H1 (cell line): ENCODE data around the gene CCDC148. TPM values are rescaled to one million over a fixed set of nuclear protein-coding genes. Genes with fewer than 3 reads are reported as not detected.
A peak's percentile ranks its signal among the peaks of the same experiment; 100 is the strongest.

ENCODE experiments used
- CTCF ChIA-PET: fragments of 300-600 bp; sonication (Branson Sonifier 250); formaldehyde crosslinking; loops from one replicate; lab custom pipeline; 2021; ENCODE audit not compliant: partially characterized antibody; lab: Charles Lee
- POLR2A ChIA-PET: fragments of 300-600 bp; sonication (Branson Sonifier 250); formaldehyde crosslinking; loops from one replicate; lab custom pipeline; 2021; ENCODE audit warnings: inconsistent platforms; ENCODE audit not compliant: partially characterized antibody; lab: Charles Lee
- DNase-seq, 2 experiments: peaks; one replicate each; pipeline versions ENCODE4 v3.0.0 to v3.0.0-alpha.2; 2010 to 2022; ENCODE audit warnings: low spot score in 2 of 2, low read depth in 1 of 2, mixed read lengths in 1 of 2
- FAIRE-seq: peaks from 2 replicates; lab custom pipeline; 2011; peaks lifted over from hg19 to GRCh38; lab: Jason Lieb, UNC
- H2AFZ ChIP-seq: 2 replicates; pipeline ENCODE4 v1.8.1; 2012; ENCODE audit warnings: low read length, inconsistent platforms
- H2AK5ac ChIP-seq: 2 replicates; pipeline ENCODE4 v1.6.1; 2013; ENCODE audit warnings: low read depth, low read length
- H2BK120ac ChIP-seq: replicated peaks from 2 replicates; pipeline ENCODE3; 2013; ENCODE audit warnings: low read depth, low read length, inconsistent platforms
- H2BK12ac ChIP-seq: 2 replicates; pipeline ENCODE4 v1.6.1; 2013; ENCODE audit warnings: low read depth, low read length
- H2BK15ac ChIP-seq: 2 replicates; pipeline ENCODE4 v1.6.1; 2013; ENCODE audit warnings: low read length
- H2BK20ac ChIP-seq: 2 replicates; pipeline ENCODE4 v1.6.1; 2013; ENCODE audit warnings: low read length
- H2BK5ac ChIP-seq: 2 replicates; pipeline ENCODE4 v1.6.1; 2013; ENCODE audit warnings: low read depth, low read length
- H3K14ac ChIP-seq: 2 replicates; pipeline ENCODE4 v1.6.1; 2013; ENCODE audit warnings: inconsistent platforms; ENCODE audit not compliant: insufficient read length
- H3K18ac ChIP-seq: 2 replicates; pipeline ENCODE4 v1.6.1; 2013; ENCODE audit warnings: low read length; ENCODE audit errors: extremely low read depth
- H3K23ac ChIP-seq: 2 replicates; pipeline ENCODE4 v1.6.1; 2013; ENCODE audit warnings: inconsistent platforms; ENCODE audit not compliant: insufficient read length
- H3K23me2 ChIP-seq: 2 replicates; pipeline ENCODE4 v1.6.1; 2013; ENCODE audit warnings: low read depth, low read length
- H3K27ac ChIP-seq: 2 replicates; pipeline ENCODE4 v1.6.1; 2011; ENCODE audit warnings: low read depth, low read length, inconsistent platforms
- H3K27me3 ChIP-seq, 4 experiments: replicated peaks in 1 of 4; 1 replicate in 1 of 4; 2 replicates in 3 of 4; pipeline versions ENCODE4 v1.6.1 to v1.8.1; 2011 to 2013; ENCODE audit warnings: low read length in 3 of 4, mild to moderate bottlenecking in 3 of 4, inconsistent platforms in 2 of 4, mixed read lengths in 2 of 4, moderate library complexity in 1 of 4; ENCODE audit not compliant: control insufficient read depth in 3 of 4, insufficient read depth in 3 of 4; ENCODE audit errors: extremely low read depth in 1 of 4
- H3K36me3 ChIP-seq, 4 experiments: 2 replicates each; pipeline versions ENCODE4 v1.6.1 to v1.8.1; 2011 to 2013; ENCODE audit warnings: mild to moderate bottlenecking in 4 of 4, low read length in 3 of 4, moderate library complexity in 2 of 4, control low read depth in 1 of 4, inconsistent platforms in 1 of 4; ENCODE audit not compliant: insufficient read depth in 4 of 4, control insufficient read depth in 2 of 4
- H3K4ac ChIP-seq: replicated peaks from 2 replicates; pipeline ENCODE3; 2013; ENCODE audit warnings: low read length, low read depth, mixed read lengths, inconsistent platforms; ENCODE audit not compliant: insufficient read length
- H3K4me1 ChIP-seq, 4 experiments: replicated peaks in 1 of 4; 1 replicate in 1 of 4; 2 replicates in 3 of 4; pipeline versions ENCODE4 v1.6.1 to v1.8.1; 2011 to 2013; ENCODE audit warnings: low read length in 3 of 4, inconsistent platforms in 2 of 4, mixed read lengths in 1 of 4; ENCODE audit not compliant: insufficient read depth in 4 of 4, control insufficient read depth in 3 of 4
- H3K4me2 ChIP-seq, 2 experiments: 2 replicates each; pipeline versions ENCODE4 v1.6.1 to v1.8.1; 2011 to 2013; ENCODE audit warnings: low read depth in 2 of 2, low read length in 2 of 2, control low read depth in 1 of 2, inconsistent platforms in 1 of 2, mild to moderate bottlenecking in 1 of 2; ENCODE audit not compliant: insufficient read depth in 1 of 2
- H3K4me3 ChIP-seq, 4 experiments: fragments of 200-600, 300-600 bp in 1 of 4; sonication (generic), shearing (Covaris generic), sonication (Bioruptor Twin) in 1 of 4; 2 replicates each; pipeline versions ENCODE4 v1.5.1 to v1.8.1; 2011 to 2016; ENCODE audit warnings: low read length in 4 of 4, low read depth in 3 of 4, control low read depth in 2 of 4, inconsistent platforms in 2 of 4, mild to moderate bottlenecking in 2 of 4, mixed read lengths in 1 of 4, moderate library complexity in 1 of 4; ENCODE audit not compliant: insufficient read depth in 2 of 4; ENCODE audit errors: extremely low read depth in 1 of 4
- H3K56ac ChIP-seq: replicated peaks from 2 replicates; pipeline ENCODE3; 2013; ENCODE audit warnings: low read depth, mild to moderate bottlenecking, mixed read lengths, low read length, inconsistent platforms; ENCODE audit not compliant: insufficient read length
- H3K79me1 ChIP-seq: 2 replicates; pipeline ENCODE4 v1.6.1; 2013; ENCODE audit warnings: low read depth, low read length, control low read depth
- H3K79me2 ChIP-seq, 2 experiments: 2 replicates each; pipeline versions ENCODE4 v1.6.1 to v1.8.1; 2012 to 2013; ENCODE audit warnings: low read length in 2 of 2, mild to moderate bottlenecking in 2 of 2, inconsistent platforms in 1 of 2; ENCODE audit not compliant: insufficient read depth in 2 of 2, control insufficient read depth in 1 of 2
- H3K9ac ChIP-seq, 4 experiments: replicated peaks in 1 of 4; 1 replicate in 1 of 4; 2 replicates in 3 of 4; pipeline versions ENCODE4 v1.6.1 to v1.8.1; 2011 to 2013; ENCODE audit warnings: low read depth in 3 of 4, low read length in 3 of 4, control low read depth in 2 of 4, mild to moderate bottlenecking in 2 of 4, moderate library complexity in 2 of 4, inconsistent platforms in 1 of 4; ENCODE audit errors: extremely low read depth in 1 of 4
- H3K9me3 ChIP-seq, 2 experiments: 2 replicates each; pipeline versions ENCODE4 v1.6.1 to v1.8.1; 2012 to 2013; ENCODE audit warnings: mild to moderate bottlenecking in 2 of 2, moderate library complexity in 2 of 2, control low read depth in 1 of 2, inconsistent platforms in 1 of 2, low read depth in 1 of 2, low read length in 1 of 2, mixed read lengths in 1 of 2; ENCODE audit not compliant: insufficient read depth in 2 of 2
- H4K20me1 ChIP-seq, 2 experiments: replicated peaks in 1 of 2; 2 replicates each; pipeline versions ENCODE3 to v1.8.1; 2011 to 2013; ENCODE audit warnings: inconsistent platforms in 2 of 2, low read length in 2 of 2, mild to moderate bottlenecking in 1 of 2; ENCODE audit not compliant: insufficient read depth in 2 of 2, control insufficient read depth in 1 of 2
- H4K5ac ChIP-seq: 2 replicates; pipeline ENCODE4 v1.6.1; 2013; ENCODE audit warnings: low read length, low read depth, mixed read lengths, inconsistent platforms; ENCODE audit not compliant: insufficient read length
- H4K8ac ChIP-seq: 2 replicates; pipeline ENCODE4 v1.8.0; 2013; ENCODE audit warnings: mild to moderate bottlenecking, moderate library complexity, low read length, inconsistent platforms; ENCODE audit not compliant: insufficient read depth; ENCODE audit errors: extremely low read depth
- H4K91ac ChIP-seq: replicated peaks from 2 replicates; pipeline ENCODE3; 2013; ENCODE audit warnings: low read length, mixed read lengths, inconsistent platforms; ENCODE audit not compliant: insufficient read length
- CHD1 ChIP-seq: IDR thresholded peaks from 2 replicates; pipeline ENCODE4 v1.6.1; 2012; ENCODE audit warnings: low read depth, low read length, improper control_type of control experiment
- EGR1 ChIP-seq: IDR thresholded peaks from 2 replicates; pipeline ENCODE4 v1.6.1; 2011; ENCODE audit warnings: low read depth, low read length, borderline replicate concordance
- EZH2 ChIP-seq: fragments of 200-600 bp; sonication (generic); IDR thresholded peaks from 2 replicates; pipeline ENCODE4 v1.7.1; 2012; ENCODE audit warnings: low read depth, mild to moderate bottlenecking, moderate library complexity, low read length, inconsistent platforms; ENCODE audit not compliant: severe bottlenecking
- JUN ChIP-seq: IDR thresholded peaks from 2 replicates; pipeline ENCODE4 v1.6.1; 2011; ENCODE audit warnings: low read depth, mild to moderate bottlenecking, improper control_type of control experiment, low read length
- MAX ChIP-seq: IDR thresholded peaks from 2 replicates; pipeline ENCODE4 v1.6.1; 2012; ENCODE audit warnings: inconsistent platforms
- NRF1 ChIP-seq: IDR thresholded peaks from 2 replicates; pipeline ENCODE4 v1.6.1; 2011; ENCODE audit warnings: mild to moderate bottlenecking, low read depth, low read length, improper control_type of control experiment
- PHF8 ChIP-seq: fragments of 200-600 bp; sonication (generic); conservative IDR thresholded peaks from 2 replicates; pipeline ENCODE4 v1.7.1; 2012; ENCODE audit warnings: low read depth, mild to moderate bottlenecking, inconsistent platforms, low read length, moderate library complexity
- POLR2A ChIP-seq, 2 experiments: IDR thresholded peaks; 1 replicate in 1 of 2; 2 replicates in 1 of 2; pipeline ENCODE4 v1.6.1; 2011; ENCODE audit warnings: low read depth in 2 of 2, low read length in 2 of 2, mild to moderate bottlenecking in 2 of 2; ENCODE audit errors: control extremely low read depth in 1 of 2
- POU5F1 ChIP-seq: IDR thresholded peaks from 2 replicates; pipeline ENCODE4 v1.6.1; 2011; ENCODE audit warnings: low read depth, mild to moderate bottlenecking, low read length, moderate library complexity
- SP2 ChIP-seq: IDR thresholded peaks from 2 replicates; pipeline ENCODE4 v1.6.1; 2012; ENCODE audit warnings: mild to moderate bottlenecking, low read length, inconsistent platforms
- SP4 ChIP-seq: IDR thresholded peaks from 2 replicates; pipeline ENCODE4 v1.6.1; 2012; ENCODE audit warnings: low read length, inconsistent platforms
- WGBS, 2 experiments: shearing (Covaris generic) in 1 of 2; methylation state at CpG; one replicate each; pipeline versions ENCODE4 v1.1.6 to v1.1.7; 2013 to 2015; ENCODE audit warnings: low lambda C conversion rate in 2 of 2, mixed read lengths in 2 of 2, inconsistent platforms in 1 of 2, low coverage in 1 of 2, missing lambda C conversion rate in 1 of 2; ENCODE audit not compliant: insufficient replicate concordance in 2 of 2, insufficient coverage in 1 of 2, insufficient read length in 1 of 2; ENCODE audit errors: extremely low coverage in 1 of 2, missing lambda C conversion rate in 1 of 2; 5-methylcytosine and 5-hydroxymethylcytosine counted together
- polyA plus RNA-seq, 7 experiments: library from polyadenylated mRNA; depleted of rRNA in 3 of 7; stranded (reverse) in 5 of 7; unstranded in 2 of 7; fragments of >200 nt in 5 of 7; fragments of 200-250 nt in 2 of 7; gene quantifications; 1 replicate in 5 of 7; 2 replicates in 1 of 7; 4 replicates in 1 of 7; pipeline versions ENCODE4 v1.2.1 to v1.2.3, GENCODE V29; 2011 to 2013; ENCODE audit warnings: missing spikeins in 2 of 7, mixed read lengths in 2 of 7
- total RNA-seq: library from RNA; stranded (reverse); fragmentation: NEBNext Ultra II Directional; extraction: Animal tissue kit (Norgen Biotek cat#: 25700); gene quantifications from 2 replicates; pipeline ENCODE4 v1.2.1, GENCODE V29; 2021

The CCDC148 gene
- total and polyA plus RNA-seq, 2 of the 8 experiments (the other 6 are each of a cell fraction or from before 2014, with no cell fraction given), result 0.45 to 1.3 TPM

- 92% methylated on average over 1 of the region's 1 CpG; no CpG with 5 or more reads in 1 of the 2 experiments for WGBS, 2 experiments
- no peak overlapping the region for H3K4me3 ChIP-seq
- no peak overlapping the region for H3K27ac ChIP-seq
- H3K23ac ChIP-seq, result no peak overlapping the region
- H3K79me1 ChIP-seq, result no peaks in the 10 kb centered on the region
- H3K9me3 ChIP-seq, result peaks cover 0 to 5% of the 10 kb centered on the region in 2 experiments; a peak in 2 of 4 replicates
- no peaks in the 10 kb centered on the region for H3K23me2 ChIP-seq
- no peak overlapping the region for H2BK20ac ChIP-seq
- no peak overlapping the region for H2AFZ ChIP-seq
- CTCF ChIA-PET, result interaction anchor here (0.6 kb wide), 1 partner anchor 754 kb away, joined by 3 read pairs; no protein-coding TSS in a partner anchor
- H2BK5ac ChIP-seq, result 0 out of 2 replicates have a peak overlapping the region, but pooled peaks have one; percentile 17
- H2BK12ac ChIP-seq, result no peak overlapping the region
- FAIRE-seq, result peak; percentile 58
- H2BK15ac ChIP-seq, result no peak overlapping the region
- H3K79me2 ChIP-seq, result no peaks in the 10 kb centered on the region
- H3K9ac ChIP-seq, result no peak overlapping the region
- peak in 1 of 2 experiments; percentile 2 for DNase-seq
- H3K18ac ChIP-seq, result no peak overlapping the region
- H3K27me3 ChIP-seq, result no peaks in the 10 kb centered on the region
- H4K20me1 ChIP-seq, result no peaks in the 10 kb centered on the region
- H3K4me1 ChIP-seq, result peaks cover 0 to 4% (median 2%) of the 10 kb centered on the region in 4 experiments; a peak in 2 of 7 replicates
- H4K5ac ChIP-seq, result no peak overlapping the region
- TF ChIP-seq SP4 (no peak), PHF8 (no peak), SP2 (no peak), POLR2A (IDR thresholded peaks at IDR 0.05; ENCODE audit: control extremely low read depth in 1 of 2, low read depth in 2 of 2, low read length in 2 of 2) (no peak), MAX (no peak), POU5F1 (peak; percentile 77; the same call in 1 of the 2 replicates), NRF1 (no peak), EGR1 (peak; percentile 18; the same call in 1 of the 2 replicates), CHD1 (no peak), JUN (no peak), EZH2 (no peak)
- POLR2A ChIA-PET, result no interaction called here
- no peak overlapping the region for H4K8ac ChIP-seq
- H2AK5ac ChIP-seq, result no peak overlapping the region
- H3K14ac ChIP-seq, result no peak overlapping the region
- no peak overlapping the region for H3K56ac ChIP-seq
- no peak overlapping the region for H3K4me2 ChIP-seq
- no peak overlapping the region for H3K4ac ChIP-seq
- no peaks in the 10 kb centered on the region for H3K36me3 ChIP-seq
- no peak overlapping the region for H2BK120ac ChIP-seq
- H4K91ac ChIP-seq, result no peak overlapping the region
Observed at GRCh38 chr2:158319269-158319668, 137.3 kb downstream of the CCDC148 start.
